Measurements from ENCODE around the gene DUSP3.
"Not testable (repeated sequence)": the region's sequence is repeated elsewhere in the genome, so short reads cannot be mapped to it uniquely, and the experiment has no call there.

DUSP3 gene

DNA sequence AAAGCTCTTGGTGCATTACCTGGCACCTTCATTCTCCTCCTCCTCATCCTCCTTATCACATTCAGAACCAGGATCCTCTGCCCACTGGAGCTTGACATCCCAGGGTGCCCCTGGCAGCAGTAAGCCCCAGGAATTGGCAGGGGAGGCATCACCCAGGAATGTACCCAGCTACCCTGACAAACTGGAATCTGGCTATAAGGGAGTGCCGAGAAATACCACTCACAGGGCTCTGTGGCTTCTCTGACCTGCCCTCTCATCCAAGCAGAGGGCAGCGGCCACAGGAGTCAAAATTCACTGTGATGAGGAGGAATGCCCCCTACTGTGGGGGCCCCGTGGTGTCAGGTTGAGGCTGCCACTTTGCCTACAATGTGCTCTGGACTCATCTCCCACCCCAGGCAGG lies 34.6 kb upstream of the DUSP3 start:
- DNase-seq (ENCODE audit: low read depth in 1 of 2, low spot score in 1 of 2): no peak
- in situ Hi-C loops (cut with HindIII; ENCODE audit: low pct_unique_long_range_greater_than_20kb, low sequenced_read_pairs): no loop called here
- TF ChIP-seq JUND (IDR thresholded peaks at IDR 0.05; ENCODE audit: low read depth): no peak

DNA sequence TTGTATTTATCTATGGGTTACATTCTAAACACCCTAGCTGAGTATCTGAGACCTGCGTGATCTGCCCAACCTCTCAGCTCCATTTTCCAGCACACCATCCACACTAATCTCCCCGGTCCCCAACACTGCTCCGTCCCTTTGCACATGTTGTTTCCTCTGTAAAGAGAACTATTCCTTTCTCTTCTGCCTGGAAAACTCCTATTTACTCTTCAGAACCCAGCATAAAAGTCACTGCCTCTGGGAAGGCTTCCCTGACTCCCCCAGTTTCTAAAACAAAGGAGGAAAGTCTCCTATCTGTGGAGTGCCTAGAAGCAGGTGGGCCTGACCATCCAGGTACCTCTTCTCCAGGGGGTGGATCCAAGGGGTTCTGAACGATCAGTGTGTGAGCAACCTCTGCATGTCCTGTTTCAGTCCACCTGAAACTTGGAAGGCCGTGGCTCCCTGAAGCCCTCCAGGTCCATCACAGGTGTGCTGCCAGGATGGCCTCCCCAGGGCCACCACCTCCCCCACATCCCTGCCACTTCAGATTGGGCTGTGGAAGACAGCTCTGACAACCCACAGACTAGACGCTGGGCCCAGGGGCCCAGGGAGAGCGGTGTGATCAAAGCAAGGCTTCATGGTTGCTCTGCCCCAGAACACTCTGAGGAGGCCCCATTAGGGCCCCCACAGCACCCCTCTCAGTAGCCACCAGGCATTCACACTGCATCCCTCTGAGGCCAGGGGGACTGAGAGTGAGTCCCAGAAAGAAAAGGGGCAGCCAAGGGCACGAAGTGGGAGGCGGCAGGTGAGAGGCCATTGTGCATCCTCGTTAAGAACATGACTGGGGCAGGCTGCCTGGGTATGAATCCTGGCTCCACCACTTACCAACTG lies 33.9 kb upstream of the DUSP3 start:
- no peak for TF ChIP-seq JUND (IDR thresholded peaks at IDR 0.05; ENCODE audit: low read depth)
- in situ Hi-C loops (cut with HindIII; ENCODE audit: low pct_unique_long_range_greater_than_20kb, low sequenced_read_pairs): no loop called here
- DNase-seq (ENCODE audit: low read depth in 1 of 2, low spot score in 1 of 2): no peak

DNA sequence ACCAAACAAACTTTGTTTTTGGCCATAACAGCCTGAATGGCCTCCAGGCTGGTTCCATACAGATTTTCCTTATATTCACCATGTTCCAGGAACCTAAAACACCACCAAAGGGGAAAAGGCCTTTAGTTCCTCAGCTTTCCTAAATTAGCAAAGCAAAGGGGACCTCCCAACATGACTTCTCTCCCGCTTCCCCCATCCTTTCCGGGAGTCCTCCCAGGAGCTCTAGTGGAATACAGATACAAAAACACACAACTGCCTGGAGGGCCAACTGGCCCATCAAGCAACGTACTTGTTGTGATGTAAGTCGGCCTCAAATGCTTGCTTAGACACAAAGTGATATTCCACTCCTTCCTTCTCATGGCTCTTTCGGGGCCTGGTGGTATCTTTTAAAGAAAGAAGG lies 32.0 kb upstream of the DUSP3 start:
- TF ChIP-seq JUND (IDR thresholded peaks at IDR 0.05; ENCODE audit: low read depth): no peak
- no peak for DNase-seq (ENCODE audit: low read depth in 1 of 2, low spot score in 1 of 2)
- in situ Hi-C loops (cut with HindIII; ENCODE audit: low pct_unique_long_range_greater_than_20kb, low sequenced_read_pairs): no loop called here

DNA sequence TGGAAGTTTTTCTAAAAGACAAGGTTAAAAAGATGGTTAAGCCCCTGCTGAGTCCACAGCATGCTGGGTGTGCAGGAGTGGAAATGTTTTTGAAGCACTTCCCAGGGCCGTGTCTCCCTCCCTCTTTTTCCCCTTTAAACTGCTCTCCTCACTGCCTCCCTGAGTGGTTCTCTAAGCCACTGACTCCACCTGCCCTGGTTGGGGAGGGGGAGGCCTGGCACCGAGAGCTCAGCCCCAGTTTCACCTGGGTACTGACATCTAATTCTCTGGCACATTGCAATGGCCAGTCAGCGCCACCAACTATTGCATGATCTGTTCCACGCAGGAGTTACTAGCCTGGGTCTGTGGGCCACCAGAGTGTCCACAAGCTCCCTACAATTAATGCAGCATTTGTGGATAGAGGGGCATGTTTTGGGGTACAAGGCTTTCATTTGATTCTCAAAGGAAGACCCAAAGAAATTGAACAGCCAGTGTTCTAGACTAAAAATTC lies 31.5 kb upstream of the DUSP3 start:
- DNase-seq (ENCODE audit: low read depth in 1 of 2, low spot score in 1 of 2): no peak
- no peak for TF ChIP-seq JUND (IDR thresholded peaks at IDR 0.05; ENCODE audit: low read depth)
- in situ Hi-C loops (cut with HindIII; ENCODE audit: low pct_unique_long_range_greater_than_20kb, low sequenced_read_pairs): no loop called here

DNA sequence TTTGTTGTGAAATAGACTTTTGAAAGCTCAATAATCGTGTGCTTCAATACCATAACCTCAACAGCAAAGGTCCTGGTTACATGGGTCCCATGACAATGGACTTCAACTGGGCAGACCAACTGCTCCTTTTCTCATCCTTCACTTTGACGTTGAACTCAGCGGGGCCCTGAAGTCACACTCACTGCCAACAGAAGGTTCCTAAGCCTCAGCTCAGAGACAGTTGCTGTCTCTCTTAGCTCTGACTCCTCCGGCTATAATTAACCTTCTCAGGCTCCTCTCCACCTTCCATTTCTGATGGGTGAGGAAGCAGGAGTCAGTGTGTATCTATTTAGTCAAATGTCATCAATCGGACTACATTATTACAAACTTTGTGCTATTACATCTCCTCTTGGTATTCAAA lies 30.3 kb upstream of the DUSP3 start:
- in situ Hi-C loops (cut with HindIII; ENCODE audit: low pct_unique_long_range_greater_than_20kb, low sequenced_read_pairs): no loop called here
- TF ChIP-seq JUND (IDR thresholded peaks at IDR 0.05; ENCODE audit: low read depth): no peak
- DNase-seq (ENCODE audit: low read depth in 1 of 2, low spot score in 1 of 2): no peak

DNA sequence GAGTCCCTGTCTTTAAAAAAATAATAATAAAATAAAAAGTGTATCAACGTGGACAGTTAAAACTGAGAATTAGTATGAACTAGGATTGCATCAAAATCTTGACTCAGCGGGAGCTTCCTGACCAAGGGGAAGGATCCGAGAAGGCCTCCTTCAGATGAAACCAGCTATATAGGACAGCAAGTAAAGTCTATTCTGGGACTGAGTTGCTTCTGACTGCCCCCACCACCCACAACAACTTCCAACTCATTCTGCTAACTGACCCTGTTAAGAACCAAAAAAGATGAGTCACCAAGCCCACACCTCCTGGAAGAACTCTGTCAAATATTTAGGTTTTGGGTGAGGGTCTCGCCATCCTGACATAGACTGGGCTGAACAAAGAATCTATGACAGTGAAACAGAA lies 29.3 kb upstream of the DUSP3 start:
- no peak for TF ChIP-seq JUND (IDR thresholded peaks at IDR 0.05; ENCODE audit: low read depth)
- no peak for DNase-seq (ENCODE audit: low read depth in 1 of 2, low spot score in 1 of 2)
- in situ Hi-C loops (cut with HindIII; ENCODE audit: low pct_unique_long_range_greater_than_20kb, low sequenced_read_pairs): no loop called here

DNA sequence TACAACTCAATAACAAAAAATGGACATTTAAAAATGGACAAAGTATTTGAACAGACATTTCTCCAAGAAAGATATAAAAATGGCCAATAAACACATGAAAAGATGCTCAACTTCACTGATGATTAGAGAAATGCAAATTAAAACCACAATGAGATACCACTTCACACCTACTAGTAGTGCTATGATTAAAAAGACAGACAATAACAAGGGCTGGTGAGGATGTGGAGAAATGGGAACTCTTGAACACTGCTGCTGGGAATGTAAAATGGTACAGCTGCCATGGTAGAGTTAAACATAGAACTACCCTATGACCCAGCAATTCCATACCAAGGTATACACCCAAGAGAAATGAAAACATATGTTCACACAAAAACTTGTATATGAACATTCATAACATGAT lies 26.3 kb upstream of the DUSP3 start:
- in situ Hi-C loops (cut with HindIII; ENCODE audit: low pct_unique_long_range_greater_than_20kb, low sequenced_read_pairs): no loop called here
- no peak for TF ChIP-seq JUND (IDR thresholded peaks at IDR 0.05; ENCODE audit: low read depth)

DNA sequence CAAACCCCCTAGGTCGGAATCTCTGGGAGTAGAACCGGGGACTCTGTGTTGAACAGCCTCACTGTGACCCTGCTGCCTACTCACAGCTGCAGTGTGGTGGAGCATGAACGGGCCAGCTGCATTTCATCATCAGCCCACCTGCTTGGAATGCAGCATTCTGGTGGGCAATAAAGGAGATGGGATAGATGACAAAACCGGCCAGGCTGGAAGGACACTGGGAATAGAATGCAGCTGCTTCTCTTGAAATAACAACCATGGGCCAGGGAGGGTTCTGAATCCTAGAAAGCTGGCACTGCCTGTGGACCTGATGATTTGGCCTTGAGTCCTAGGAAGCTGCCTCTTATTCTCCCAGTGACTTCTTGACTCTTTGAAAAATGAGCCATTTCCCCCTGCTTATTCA lies 25.0 kb upstream of the DUSP3 start:
- TF ChIP-seq JUND (IDR thresholded peaks at IDR 0.05; ENCODE audit: low read depth): no peak
- DNase-seq (ENCODE audit: low read depth in 1 of 2, low spot score in 1 of 2): no peak
- in situ Hi-C loops (cut with HindIII; ENCODE audit: low pct_unique_long_range_greater_than_20kb, low sequenced_read_pairs): no loop called here

More for the DNA sequence above, 26.3 kb upstream of the DUSP3 start:
- no peak for DNase-seq (ENCODE audit: low read depth in 1 of 2, low spot score in 1 of 2)

DNA sequence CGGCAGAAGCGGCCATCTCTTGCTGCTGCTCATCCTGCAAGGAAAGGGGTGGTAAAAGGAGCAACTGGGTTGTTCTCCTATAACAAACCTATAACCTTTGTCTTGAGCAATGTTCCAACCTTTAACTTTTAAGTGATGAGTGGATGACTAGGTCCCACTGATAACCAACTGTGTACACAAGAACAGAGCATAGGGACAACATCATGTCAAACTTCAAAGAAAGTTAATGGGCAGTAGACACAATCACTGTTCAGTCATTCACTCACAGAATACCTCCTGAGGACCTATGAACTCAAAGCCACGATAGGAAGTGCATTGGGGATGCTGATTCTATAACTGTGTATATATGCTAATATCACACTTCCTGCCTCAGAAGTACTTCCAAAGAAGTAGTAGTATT lies 23.1 kb upstream of the DUSP3 start:
- in situ Hi-C loops (cut with HindIII; ENCODE audit: low pct_unique_long_range_greater_than_20kb, low sequenced_read_pairs): no loop called here
- DNase-seq (ENCODE audit: low read depth in 1 of 2, low spot score in 1 of 2): no peak
- TF ChIP-seq JUND (IDR thresholded peaks at IDR 0.05; ENCODE audit: low read depth): no peak

DNA sequence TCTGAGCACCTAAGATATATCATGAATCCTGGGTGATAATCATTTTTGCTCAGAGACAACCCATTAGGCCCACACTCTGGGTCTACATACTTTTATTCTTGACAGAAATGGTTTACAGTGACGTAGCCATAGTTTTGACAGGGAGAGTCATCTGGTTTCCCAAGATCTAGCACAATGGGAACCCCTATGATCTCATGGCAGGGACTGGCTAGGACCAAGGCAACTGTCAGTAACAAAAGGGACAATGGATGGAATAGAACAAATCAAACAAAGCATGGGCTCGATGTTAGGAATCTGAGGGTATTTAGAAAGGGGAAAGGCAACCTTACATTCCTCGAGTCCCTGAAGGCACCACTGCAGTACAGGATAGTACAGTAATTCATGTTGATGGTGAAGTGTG lies 22.0 kb upstream of the DUSP3 start:
- in situ Hi-C loops (cut with HindIII; ENCODE audit: low pct_unique_long_range_greater_than_20kb, low sequenced_read_pairs): no loop called here
- no peak for DNase-seq (ENCODE audit: low read depth in 1 of 2, low spot score in 1 of 2)
- TF ChIP-seq JUND (IDR thresholded peaks at IDR 0.05; ENCODE audit: low read depth): no peak

DNA sequence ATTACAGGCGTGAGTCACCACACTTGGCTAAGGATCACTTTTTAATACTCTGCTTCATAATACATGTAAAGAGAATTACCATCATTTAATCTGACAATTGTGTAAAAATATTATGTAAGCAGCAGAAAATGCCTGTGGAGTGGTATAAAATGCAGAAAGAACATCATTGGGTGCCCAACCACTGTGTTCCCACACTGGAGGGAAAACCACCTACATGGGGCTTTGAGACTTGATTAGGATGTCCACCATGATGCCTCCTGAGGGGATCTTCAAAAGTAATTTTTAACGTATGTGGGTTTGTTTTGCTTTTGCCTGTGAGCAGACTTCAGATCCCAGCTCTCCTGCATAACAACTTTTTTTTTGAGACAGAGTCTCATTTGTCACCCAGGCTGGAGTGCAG lies 20.3 kb upstream of the DUSP3 start:
- DNase-seq (ENCODE audit: low read depth in 1 of 2, low spot score in 1 of 2): no peak
- in situ Hi-C loops (cut with HindIII; ENCODE audit: low pct_unique_long_range_greater_than_20kb, low sequenced_read_pairs): no loop called here
- no peak for TF ChIP-seq JUND (IDR thresholded peaks at IDR 0.05; ENCODE audit: low read depth)

DNA sequence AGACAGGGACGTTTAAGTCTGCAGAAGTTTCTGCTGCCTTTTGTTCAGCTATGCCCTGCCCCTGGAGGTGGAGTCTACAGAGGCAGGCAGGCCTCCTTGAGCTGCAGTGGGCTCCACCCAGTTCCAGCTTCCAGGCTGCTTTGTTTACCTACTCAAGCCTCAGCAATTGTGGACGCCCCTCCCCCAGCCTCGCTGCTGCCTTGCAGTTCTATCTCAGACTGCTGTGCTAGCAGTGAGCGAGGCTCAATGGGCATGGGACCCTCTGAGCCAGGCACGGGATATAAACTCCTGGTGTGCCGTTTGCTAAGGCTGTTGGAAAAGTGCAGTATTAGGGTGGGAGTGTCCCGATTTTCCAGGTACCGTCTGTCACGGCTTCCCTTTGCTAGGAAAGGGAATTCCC lies 19.2 kb upstream of the DUSP3 start:
- in situ Hi-C loops (cut with HindIII; ENCODE audit: low pct_unique_long_range_greater_than_20kb, low sequenced_read_pairs): not testable (repeated sequence)
- DNase-seq (ENCODE audit: low read depth in 1 of 2, low spot score in 1 of 2): peak in 1 of 2 experiments; percentile 45

DNA sequence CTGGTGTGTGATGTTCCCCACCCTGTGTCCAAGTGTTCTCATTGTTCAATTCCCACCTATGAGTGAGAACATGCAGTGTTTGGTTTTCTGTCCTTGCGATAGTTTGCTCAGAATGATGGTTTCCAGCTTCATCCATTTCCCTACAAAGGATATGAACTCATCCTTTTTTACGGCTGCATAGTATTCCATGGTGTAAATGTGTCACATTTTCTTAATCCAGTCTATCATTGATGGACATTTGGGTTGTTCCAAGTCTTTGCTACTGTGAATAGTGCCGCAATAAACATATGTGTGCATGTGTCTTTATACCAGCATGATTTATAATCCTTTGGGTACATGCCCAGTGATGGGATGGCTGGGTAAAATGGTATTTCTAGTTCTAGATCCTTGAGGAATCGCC lies 13.9 kb upstream of the DUSP3 start:
- in situ Hi-C loops (cut with HindIII; ENCODE audit: low pct_unique_long_range_greater_than_20kb, low sequenced_read_pairs); DNase-seq (ENCODE audit: low read depth in 1 of 2, low spot score in 1 of 2): not testable (repeated sequence)

DNA sequence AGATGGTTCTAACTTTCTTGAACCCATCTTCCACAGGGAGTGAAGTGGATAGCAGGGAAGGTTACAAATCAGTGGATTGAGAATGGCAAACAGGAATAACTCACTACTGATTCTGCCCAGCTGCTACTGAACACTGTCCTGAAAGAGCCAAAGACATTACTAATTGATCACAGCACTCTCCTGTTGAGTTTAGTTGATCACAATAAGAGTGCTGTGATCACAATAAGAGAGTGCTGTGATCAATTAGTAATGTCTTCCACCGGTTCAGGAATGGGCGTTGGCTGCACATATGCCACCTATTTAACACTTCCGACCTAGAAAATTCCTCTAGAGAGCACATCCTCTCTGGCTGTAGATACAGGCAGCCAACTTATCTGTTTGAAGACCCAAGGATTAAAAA lies 12.8 kb upstream of the DUSP3 start:
- peak in 1 of 2 experiments; percentile 91 for DNase-seq (ENCODE audit: low read depth in 1 of 2, low spot score in 1 of 2)
- TF ChIP-seq JUND (IDR thresholded peaks at IDR 0.05; ENCODE audit: low read depth): no peak
- in situ Hi-C loops (cut with HindIII; ENCODE audit: low pct_unique_long_range_greater_than_20kb, low sequenced_read_pairs): no loop called here

Measured in T47D (cell line).